Body of pancreas (tissue), 4 donors: Measurements from ENCODE around the gene CAP1.

Source experiments
- CTCF ChIP-seq, 7 experiments: fragments of 450-650 bp in 4 of 7; fragments of 200-600 bp in 3 of 7; sonication (generic) in 3 of 7; IDR thresholded peaks; one replicate each; pipeline ENCODE4 v1.5.1; 2016 to 2019; ENCODE audit warnings: antibody characterized with exemption in 7 of 7
- POLR2A ChIP-seq, 3 donors: fragments of 450-650 bp; IDR thresholded peaks; one replicate each; pipeline ENCODE4 v1.6.1; 2016; ENCODE audit warnings: antibody characterized with exemption in 3 of 3, mild to moderate bottlenecking in 2 of 3

DNA sequence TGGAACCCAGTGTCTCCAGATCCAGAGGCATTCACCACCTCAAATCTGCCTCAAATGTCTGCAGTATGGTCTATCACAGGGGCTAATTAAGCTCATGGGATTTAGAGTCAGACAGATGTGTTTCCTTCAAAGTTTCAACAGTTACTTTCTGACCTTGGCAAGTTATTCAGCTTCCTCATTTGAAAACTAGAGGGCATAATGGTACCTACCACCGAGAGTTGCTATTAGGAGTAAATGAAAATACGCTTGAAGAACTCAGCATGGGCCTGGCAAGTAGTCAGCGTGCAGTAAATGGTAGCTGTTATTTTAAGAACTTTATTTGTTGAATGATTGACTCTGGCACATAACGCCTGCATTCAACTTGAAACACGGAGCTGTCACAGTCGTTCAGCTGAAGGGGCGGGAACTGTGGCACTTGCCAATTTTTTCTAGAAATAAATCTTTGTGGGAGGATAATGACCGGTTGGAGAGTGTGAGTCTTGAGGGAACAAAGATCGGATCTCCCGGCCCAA is 1.2 kb upstream of the CAP1 start:
- TF ChIP-seq POLR2A (IDR thresholded peaks at IDR 0.05): no peak
- TF ChIP-seq CTCF (IDR thresholded peaks at IDR 0.05): peak in 1 of 7 experiments; percentile 19
